ENCODE measurements around the gene LTA.

The LTA gene

DNA sequence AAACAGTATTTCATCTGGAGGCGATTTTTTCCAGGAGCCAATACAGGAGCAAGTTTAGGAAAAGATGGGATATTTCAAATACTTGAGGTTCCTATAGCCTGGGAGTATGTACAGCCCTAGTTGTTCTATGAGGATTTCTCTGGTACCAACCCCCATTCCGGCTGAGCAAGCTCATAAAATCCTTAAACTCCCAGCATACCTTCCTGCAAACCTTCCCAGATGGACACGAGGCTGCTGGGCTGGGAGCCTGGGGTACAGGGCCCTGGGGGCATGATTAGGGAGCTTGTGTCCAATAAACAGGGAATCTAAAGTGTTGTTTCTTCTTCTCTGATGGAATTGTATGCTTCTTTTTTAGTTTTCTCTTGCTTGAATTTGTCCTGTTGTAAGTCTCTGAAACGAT, 49.9 kb downstream of the LTA start:
- DNase-seq (ENCODE audit: extremely low read depth in 1 of 2, low read depth in 1 of 2), result no peak

DNA sequence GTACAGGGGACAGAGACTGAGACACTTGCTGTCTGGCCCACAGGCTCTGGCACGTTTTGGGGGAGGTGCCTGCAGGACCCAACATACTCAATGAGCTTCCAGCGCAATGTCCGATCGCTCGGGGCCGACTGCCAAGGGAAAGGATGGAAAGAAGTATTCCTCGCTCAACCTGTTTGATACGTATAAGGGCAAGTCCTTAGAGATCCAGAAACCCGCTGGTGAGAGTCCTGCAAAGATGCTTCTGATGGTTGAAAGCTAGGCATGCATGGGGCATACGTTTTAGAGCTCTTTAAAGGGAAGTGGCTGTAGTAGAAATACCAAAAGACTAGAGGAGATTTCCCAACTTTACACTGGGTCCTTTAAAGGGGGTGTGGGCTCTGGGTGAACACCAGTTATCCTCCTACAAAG, 50.6 kb downstream of the LTA start:
- no peak for DNase-seq (ENCODE audit: extremely low read depth in 1 of 2, low read depth in 1 of 2)

Measured in stimulated activated CD8-positive, alpha-beta memory T cell treated with anti-CD3 and anti-CD28 coated beads, Interleukin-7, amount 100 ng/mL, for 48 hours (primary cell).